Lung (tissue), 12 donors: ENCODE measurements around the gene KLHDC10. TPM values are rescaled to one million over a fixed set of nuclear protein-coding genes. Genes with fewer than 3 reads are reported as not detected.

ENCODE experiments used
- ATAC-seq: fragments of 200-7000 bp; cut with Tn5 transposase; one replicate; pipeline ENCODE4 v1.9.1; 2020; ENCODE audit warnings: moderate number of reproducible peaks; ENCODE audit not compliant: insufficient read depth, low FRiP score
- DNase-seq, 3 donors: peaks; one replicate each; pipeline ENCODE4 v3.0.0-alpha.2; 2013 to 2017
- H3K27ac ChIP-seq, 2 donors: one replicate each; pipeline ENCODE4 v1.5.1; 2013; ENCODE audit warnings: mild to moderate bottlenecking in 2 of 2, moderate library complexity in 2 of 2, control low read depth in 1 of 2, inconsistent platforms in 1 of 2, low read depth in 1 of 2, low read length in 1 of 2
- H3K27me3 ChIP-seq, 3 donors: one replicate each; pipeline ENCODE4 v1.5.1; 2013; ENCODE audit warnings: low read length in 2 of 3; ENCODE audit not compliant: control insufficient read depth in 3 of 3, insufficient read depth in 3 of 3
- H3K36me3 ChIP-seq, 4 donors: one replicate each; pipeline ENCODE4 v1.5.1; 2013; ENCODE audit warnings: low read length in 4 of 4, mild to moderate bottlenecking in 1 of 4, moderate library complexity in 1 of 4; ENCODE audit not compliant: control insufficient read depth in 4 of 4, insufficient read depth in 4 of 4
- H3K4me1 ChIP-seq, 5 donors: one replicate each; pipeline ENCODE4 v1.5.1; 2013; ENCODE audit warnings: low read length in 5 of 5, mild to moderate bottlenecking in 2 of 5, moderate library complexity in 1 of 5; ENCODE audit not compliant: control insufficient read depth in 5 of 5, insufficient read depth in 5 of 5
- H3K4me3 ChIP-seq: one replicate; pipeline ENCODE4 v1.5.1; 2013; ENCODE audit warnings: mild to moderate bottlenecking, control low read depth, moderate library complexity
- H3K9ac ChIP-seq, 2 donors: one replicate each; pipeline ENCODE4 v1.5.1; 2013; ENCODE audit warnings: low read length in 2 of 2, control low read depth in 1 of 2; ENCODE audit not compliant: insufficient read depth in 1 of 2
- H3K9me3 ChIP-seq, 4 donors: one replicate each; pipeline ENCODE4 v1.5.1; 2013; ENCODE audit warnings: low read length in 3 of 4, mild to moderate bottlenecking in 1 of 4, moderate library complexity in 1 of 4; ENCODE audit not compliant: control insufficient read depth in 4 of 4, insufficient read depth in 3 of 4
- WGBS, 2 donors: extraction: QIAGEN DNeasy Blood & Tissue Kit; methylation state at CpG; one replicate each; pipeline ENCODE4 v1.1.7; 2013; 5-methylcytosine and 5-hydroxymethylcytosine counted together
- polyA plus RNA-seq, 2 donors: library from polyadenylated mRNA; stranded (reverse); fragments of 200-250 nt; gene quantifications; one replicate each; pipeline ENCODE4 v1.2.1, GENCODE V29; 2013
- total RNA-seq, 2 donors: library from RNA; depleted of rRNA in 1 of 2; stranded (reverse); fragments of >200 nt in 1 of 2; gene quantifications; one replicate each; pipeline ENCODE4 v1.2.1, GENCODE V29; 2014 to 2021
- TF ChIP-seq, protein P1 (sequence below): IDR thresholded peaks from 2 replicates; pipeline ENCODE4 v1.5.1; 2012; ENCODE audit warnings: mild to moderate bottlenecking; ENCODE audit errors: control extremely low read depth, extremely low read depth
- donor health status: control.
- donor health status: control.
- donor health status: Bipolar disorder and iron deficiency.
- donor health status: healthy.
- donor health status: DM: yes; HTN: yes; CAD: no.

KLHDC10 gene
- total and polyA plus RNA-seq, 4 donors = 10.4 to 56.9 (median 25.1) TPM

DNA sequence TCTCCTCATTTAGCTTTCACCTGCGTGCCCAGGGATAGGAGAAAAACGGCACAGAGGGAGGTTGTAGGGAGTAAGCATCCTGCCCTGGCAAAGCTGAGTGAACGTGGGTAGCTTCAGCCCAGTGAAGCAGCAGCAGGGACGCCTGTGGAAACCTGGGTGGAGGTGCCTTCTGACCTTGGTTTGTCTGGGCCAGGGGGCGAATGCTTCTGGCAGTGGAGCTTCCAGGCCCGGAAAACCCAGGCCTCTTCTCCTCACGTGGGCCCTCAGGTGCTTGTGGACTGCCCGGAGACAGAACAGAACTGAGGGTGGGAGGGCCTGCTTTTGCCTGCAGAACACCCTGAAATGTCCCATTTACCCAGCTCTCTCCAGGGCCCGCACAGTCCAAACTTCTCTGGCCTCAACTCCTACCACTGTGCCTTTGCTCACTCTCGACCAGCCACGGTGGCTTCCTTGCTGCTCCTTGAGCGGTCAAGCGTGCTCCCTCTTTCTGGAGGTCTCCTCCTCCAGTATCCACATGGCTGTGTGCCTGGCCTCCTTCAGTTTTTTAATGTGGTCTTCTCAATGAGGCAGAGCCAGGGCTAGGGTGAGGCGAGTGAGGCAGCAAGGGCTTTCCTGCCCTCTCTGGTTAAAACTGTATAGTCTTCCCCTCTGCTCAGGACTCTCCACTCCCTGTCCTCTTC is 72.5 kb downstream of the KLHDC10 start:
- peaks cover 0 to 26% (median 17%) of the 10 kb centered on the region in 5 donors for H3K4me1 ChIP-seq
- TF ChIP-seq, protein P1, sequence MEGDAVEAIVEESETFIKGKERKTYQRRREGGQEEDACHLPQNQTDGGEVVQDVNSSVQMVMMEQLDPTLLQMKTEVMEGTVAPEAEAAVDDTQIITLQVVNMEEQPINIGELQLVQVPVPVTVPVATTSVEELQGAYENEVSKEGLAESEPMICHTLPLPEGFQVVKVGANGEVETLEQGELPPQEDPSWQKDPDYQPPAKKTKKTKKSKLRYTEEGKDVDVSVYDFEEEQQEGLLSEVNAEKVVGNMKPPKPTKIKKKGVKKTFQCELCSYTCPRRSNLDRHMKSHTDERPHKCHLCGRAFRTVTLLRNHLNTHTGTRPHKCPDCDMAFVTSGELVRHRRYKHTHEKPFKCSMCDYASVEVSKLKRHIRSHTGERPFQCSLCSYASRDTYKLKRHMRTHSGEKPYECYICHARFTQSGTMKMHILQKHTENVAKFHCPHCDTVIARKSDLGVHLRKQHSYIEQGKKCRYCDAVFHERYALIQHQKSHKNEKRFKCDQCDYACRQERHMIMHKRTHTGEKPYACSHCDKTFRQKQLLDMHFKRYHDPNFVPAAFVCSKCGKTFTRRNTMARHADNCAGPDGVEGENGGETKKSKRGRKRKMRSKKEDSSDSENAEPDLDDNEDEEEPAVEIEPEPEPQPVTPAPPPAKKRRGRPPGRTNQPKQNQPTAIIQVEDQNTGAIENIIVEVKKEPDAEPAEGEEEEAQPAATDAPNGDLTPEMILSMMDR = no peak
- H3K27me3 ChIP-seq = no peaks in the 10 kb centered on the region
- peaks cover 0 to 1% (median 0%) of the 10 kb centered on the region in 4 donors for H3K36me3 ChIP-seq
- no peak overlapping the region for H3K9ac ChIP-seq
- no peak overlapping the region for H3K4me3 ChIP-seq
- WGBS, 2 donors = 85 to 91% methylated on average over 14 of the region's 14 CpGs
- H3K9me3 ChIP-seq = no peaks in the 10 kb centered on the region
- no peak for ATAC-seq
- DNase-seq = no peak
- peak overlapping the region in 1 of 2 donors; percentile 92 for H3K27ac ChIP-seq

GRCh38 chr7:130143334-130143732 is 73.0 kb downstream of the KLHDC10 start:
- H3K27me3 ChIP-seq = no peaks in the 10 kb centered on the region
- H3K9ac ChIP-seq = no peak overlapping the region
- TF ChIP-seq, protein P1 = no peak
- no peak for ATAC-seq
- 92 to 94% methylated on average over 5 of the region's 5 CpGs for WGBS, 2 donors
- H3K4me3 ChIP-seq = no peak overlapping the region
- no peak for DNase-seq
- H3K27ac ChIP-seq = peak overlapping the region in 1 of 2 donors; percentile 92
- peaks cover 0 to 26% (median 17%) of the 10 kb centered on the region in 5 donors for H3K4me1 ChIP-seq
- no peaks in the 10 kb centered on the region for H3K36me3 ChIP-seq
- H3K9me3 ChIP-seq = no peaks in the 10 kb centered on the region

DNA sequence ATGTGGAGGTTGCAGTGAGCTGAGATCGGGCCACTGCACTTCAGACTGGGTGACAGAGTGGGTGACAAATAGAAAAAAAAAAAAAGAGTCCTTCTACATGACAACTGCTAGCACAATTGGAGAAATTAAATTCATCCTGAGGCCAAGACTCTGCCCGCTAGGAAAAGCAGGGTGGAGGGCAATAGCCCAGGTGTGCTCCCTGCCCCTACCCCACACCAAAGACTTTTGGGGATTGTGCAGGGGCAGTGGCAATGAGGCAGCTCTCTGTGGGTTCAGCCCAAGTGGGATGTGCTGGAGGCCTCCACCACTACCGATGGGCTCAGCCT is 73.6 kb downstream of the KLHDC10 start:
- no peaks in the 10 kb centered on the region for H3K36me3 ChIP-seq
- TF ChIP-seq, protein P1 = no peak
- 78 to 88% methylated on average over 3 of the region's 3 CpGs for WGBS, 2 donors
- no peak overlapping the region for H3K9ac ChIP-seq
- no peaks in the 10 kb centered on the region for H3K9me3 ChIP-seq
- ATAC-seq = no peak
- no peak overlapping the region for H3K4me3 ChIP-seq
- no peaks in the 10 kb centered on the region for H3K27me3 ChIP-seq
- peak overlapping the region in 1 of 2 donors; percentile 83 for H3K27ac ChIP-seq
- H3K4me1 ChIP-seq = peaks cover 0 to 26% (median 17%) of the 10 kb centered on the region in 5 donors
- no peak for DNase-seq
